Kidney (tissue), 14 donors: ENCODE measurements around the gene UNG. TPM values are rescaled to one million over a fixed set of nuclear protein-coding genes. Genes with fewer than 3 reads are reported as not detected.
A peak's percentile ranks its signal among the peaks of the same experiment; 100 is the strongest.

Experiments
- DNase-seq, 5 donors: peaks; one replicate each; pipeline ENCODE4 v3.0.0-alpha.2; 2013 to 2020
- FAIRE-seq: peaks from 2 replicates; lab custom pipeline; 2012; peaks lifted over from hg19 to GRCh38; lab: Jason Lieb, UNC
- H3K27ac ChIP-seq, 2 donors: one replicate each; pipeline ENCODE4 v1.7.0; 2013; ENCODE audit warnings: low read depth in 2 of 2, low read length in 2 of 2, inconsistent platforms in 1 of 2
- H3K27me3 ChIP-seq: one replicate; pipeline ENCODE4 v1.7.1; 2013; ENCODE audit warnings: low read length, inconsistent platforms; ENCODE audit not compliant: control insufficient read depth, insufficient read depth
- H3K36me3 ChIP-seq, 3 donors: one replicate each; pipeline versions ENCODE4 v1.7.0 to v1.7.1; 2013; ENCODE audit warnings: low read length in 3 of 3, control low read depth in 1 of 3, inconsistent platforms in 1 of 3; ENCODE audit not compliant: insufficient read depth in 3 of 3, control insufficient read depth in 2 of 3
- H3K4me1 ChIP-seq, 3 donors: one replicate each; pipeline versions ENCODE4 v1.7.0 to v1.7.1; 2013; ENCODE audit warnings: low read length in 3 of 3, inconsistent platforms in 1 of 3, low read depth in 1 of 3; ENCODE audit not compliant: control insufficient read depth in 2 of 3, insufficient read depth in 2 of 3
- H3K4me3 ChIP-seq, 3 donors: one replicate each; pipeline versions ENCODE4 v1.7.0 to v1.8.1; 2013; ENCODE audit warnings: low read length in 3 of 3, control low read depth in 1 of 3, inconsistent platforms in 1 of 3
- H3K9ac ChIP-seq, 3 donors: one replicate each; pipeline versions ENCODE4 v1.7.0 to v1.7.1; 2013; ENCODE audit warnings: low read length in 3 of 3, control low read depth in 1 of 3, inconsistent platforms in 1 of 3
- H3K9me3 ChIP-seq, 3 donors: one replicate each; pipeline versions ENCODE4 v1.7.0 to v1.7.1; 2013; ENCODE audit warnings: low read length in 3 of 3, control low read depth in 1 of 3, inconsistent platforms in 1 of 3; ENCODE audit not compliant: control insufficient read depth in 2 of 3, insufficient read depth in 1 of 3
- intact Hi-C: fragments of 100-400 bp; cut with DNase I; formaldehyde crosslinking; loops from one replicate; pipeline ENCODE4 v1.11.1; 2022
- polyA plus RNA-seq: library from polyadenylated mRNA; stranded (reverse); fragments of 350-450 nt; fragmentation: Illumina TruSeq; extraction: RNeasy Lipid Tissue Mini Kit (QIAGEN cat#74804); gene quantifications from one replicate; pipeline ENCODE4 v1.2.3, GENCODE V29; 2014; ENCODE audit warnings: low read depth, low replicate concordance; ENCODE audit not compliant: insufficient read depth
- total RNA-seq: library from RNA; stranded (reverse); fragmentation: NEBNext Ultra II Directional; extraction: Animal tissue kit (Norgen Biotek cat#: 25700); gene quantifications from one replicate; pipeline ENCODE4 v1.2.1, GENCODE V29; 2021
- TF ChIP-seq, protein P1 (sequence below): IDR thresholded peaks from 3 replicates; pipeline ENCODE4 v1.5.1; 2012; ENCODE audit warnings: mild to moderate bottlenecking, moderate library complexity, borderline replicate concordance; ENCODE audit not compliant: insufficient read depth; ENCODE audit errors: extremely low read depth
- donor health status: control.
- donor health status: control.
- donor health status: control.
- donor health status: control.
- donor health status: control.
- donor health status: DM: yes; HTN: yes; CAD: no.
- donor health status: Normal renal cell carcinoma (clear cell type).

Gene UNG
- total and polyA plus RNA-seq, 2 donors from 2014 or later: 24.9 to 30.3 TPM

DNA sequence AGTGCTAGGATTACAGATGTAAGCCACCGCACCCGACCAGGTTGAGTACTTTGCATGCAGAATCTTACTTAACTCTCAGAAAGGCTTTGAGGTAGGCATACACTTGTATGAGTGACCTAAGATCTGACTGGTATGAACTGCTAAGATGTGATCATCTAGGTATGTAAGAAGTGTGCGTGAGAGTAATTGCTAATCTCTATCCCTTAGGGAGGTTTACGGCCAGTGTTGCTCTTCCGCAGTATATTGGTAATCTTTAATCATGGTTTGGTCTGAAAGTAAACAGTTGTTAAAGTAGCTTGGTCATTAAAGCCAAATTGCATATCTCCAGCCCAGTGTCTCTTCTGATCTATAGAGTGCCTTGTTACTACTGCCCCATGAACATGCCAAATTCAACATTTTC lies 7.8 kb downstream of the UNG start:
- intact Hi-C loops: no loop called here
- H3K36me3 ChIP-seq: peaks cover 13 to 53% (median 19%) of the 10 kb centered on the region in 3 donors
- DNase-seq: no peak

DNA sequence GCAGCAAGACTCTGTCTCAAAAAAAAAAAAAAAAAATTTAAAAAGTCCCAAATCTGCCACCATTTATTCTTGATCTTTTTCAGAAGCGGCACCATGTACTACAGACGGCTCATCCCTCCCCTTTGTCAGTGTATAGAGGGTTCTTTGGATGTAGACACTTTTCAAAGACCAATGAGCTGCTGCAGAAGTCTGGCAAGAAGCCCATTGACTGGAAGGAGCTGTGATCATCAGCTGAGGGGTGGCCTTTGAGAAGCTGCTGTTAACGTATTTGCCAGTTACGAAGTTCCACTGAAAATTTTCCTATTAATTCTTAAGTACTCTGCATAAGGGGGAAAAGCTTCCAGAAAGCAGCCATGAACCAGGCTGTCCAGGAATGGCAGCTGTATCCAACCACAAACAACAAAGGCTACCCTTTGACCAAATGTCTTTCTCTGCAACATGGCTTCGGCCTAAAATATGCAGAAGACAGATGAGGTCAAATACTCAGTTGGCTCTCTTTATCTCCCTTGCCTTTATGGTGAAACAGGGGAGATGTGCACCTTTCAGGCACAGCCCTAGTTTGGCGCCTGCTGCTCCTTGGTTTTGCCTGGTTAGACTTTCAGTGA lies 12.5 kb downstream of the UNG start:
- DNase-seq: no peak
- no peaks in the 10 kb centered on the region for H3K27me3 ChIP-seq
- no peaks in the 10 kb centered on the region for H3K9me3 ChIP-seq
- H3K4me3 ChIP-seq: no peak overlapping the region
- intact Hi-C loops: no loop called here
- no peak for FAIRE-seq
- peaks cover 0 to 17% (median 14%) of the 10 kb centered on the region in 3 donors for H3K4me1 ChIP-seq
- H3K9ac ChIP-seq: peak overlapping the region in 1 of 3 donors; percentile 56
- peaks cover 8 to 18% (median 8%) of the 10 kb centered on the region in 3 donors for H3K36me3 ChIP-seq
- peak overlapping the region; percentile 97 to 98 for H3K27ac ChIP-seq
- TF ChIP-seq, protein P1, sequence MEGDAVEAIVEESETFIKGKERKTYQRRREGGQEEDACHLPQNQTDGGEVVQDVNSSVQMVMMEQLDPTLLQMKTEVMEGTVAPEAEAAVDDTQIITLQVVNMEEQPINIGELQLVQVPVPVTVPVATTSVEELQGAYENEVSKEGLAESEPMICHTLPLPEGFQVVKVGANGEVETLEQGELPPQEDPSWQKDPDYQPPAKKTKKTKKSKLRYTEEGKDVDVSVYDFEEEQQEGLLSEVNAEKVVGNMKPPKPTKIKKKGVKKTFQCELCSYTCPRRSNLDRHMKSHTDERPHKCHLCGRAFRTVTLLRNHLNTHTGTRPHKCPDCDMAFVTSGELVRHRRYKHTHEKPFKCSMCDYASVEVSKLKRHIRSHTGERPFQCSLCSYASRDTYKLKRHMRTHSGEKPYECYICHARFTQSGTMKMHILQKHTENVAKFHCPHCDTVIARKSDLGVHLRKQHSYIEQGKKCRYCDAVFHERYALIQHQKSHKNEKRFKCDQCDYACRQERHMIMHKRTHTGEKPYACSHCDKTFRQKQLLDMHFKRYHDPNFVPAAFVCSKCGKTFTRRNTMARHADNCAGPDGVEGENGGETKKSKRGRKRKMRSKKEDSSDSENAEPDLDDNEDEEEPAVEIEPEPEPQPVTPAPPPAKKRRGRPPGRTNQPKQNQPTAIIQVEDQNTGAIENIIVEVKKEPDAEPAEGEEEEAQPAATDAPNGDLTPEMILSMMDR: no peak

More for the DNA sequence above, 7.8 kb downstream of the UNG start:
- peaks cover 0 to 6% (median 2%) of the 10 kb centered on the region in 3 donors for H3K4me1 ChIP-seq
- no peak overlapping the region for H3K27ac ChIP-seq
- TF ChIP-seq, protein P1: no peak
- H3K4me3 ChIP-seq: no peak overlapping the region
- H3K9ac ChIP-seq: no peak overlapping the region
- H3K9me3 ChIP-seq: no peaks in the 10 kb centered on the region
- no peak for FAIRE-seq
- H3K27me3 ChIP-seq: no peaks in the 10 kb centered on the region

- Histone ChIP-seq H3K9ac (peak overlapping the region; percentile 43 to 96 (median 74)), H3K27me3 (no peaks in the 10 kb centered on the region), H3K36me3 (peaks cover 0 to 6% (median 3%) of the 10 kb centered on the region in 3 donors), H3K9me3 (no peaks in the 10 kb centered on the region), H3K27ac (peak overlapping the region; percentile 97 to 98), H3K4me1 (peaks cover 0 to 27% (median 23%) of the 10 kb centered on the region in 3 donors), H3K4me3 (peak overlapping the region; percentile 57 to 85 (median 82))
- TF ChIP-seq, protein P1: no peak
- FAIRE-seq: no peak
- intact Hi-C loops: no loop called here
- peak; percentile 92 to 97 (median 95) for DNase-seq
Measured at GRCh38 chr12:109110988-109111495, 13.6 kb downstream of the UNG start.
